ENCODE data around the gene MAP2K3. TPM values are rescaled to one million over a fixed set of nuclear protein-coding genes. Genes with fewer than 3 reads are reported as not detected.
"Not testable (repeated sequence)": the region's sequence is repeated elsewhere in the genome, so short reads cannot be mapped to it uniquely, and the experiment has no call there.

Gene MAP2K3
- total and polyA plus RNA-seq, 5 donors, result 29.6 to 61.2 (median 39.2) TPM

GRCh38 chr17:21339571-21339970 lies 55.1 kb downstream of the MAP2K3 start:
- WGBS, result 90% methylated on average over 11 of the region's 11 CpGs
- intact Hi-C loops (cut with DNase I); H3K27me3 ChIP-seq (ENCODE audit: control insufficient read depth, insufficient read depth); H3K27ac ChIP-seq (ENCODE audit: low read length); H3K4me3 ChIP-seq (ENCODE audit: low read length); H3K4me1 ChIP-seq (ENCODE audit: control insufficient read depth, insufficient read depth, low read length); ATAC-seq; H3K9me3 ChIP-seq (ENCODE audit: control insufficient read depth, low read length): not testable (repeated sequence)
- DNase-seq, result peak in 1 of 3 donors; percentile 11

GRCh38 chr17:21340407-21340806 lies 55.9 kb downstream of the MAP2K3 start:
- H3K27me3 ChIP-seq (ENCODE audit: control insufficient read depth, insufficient read depth); ATAC-seq; H3K4me1 ChIP-seq (ENCODE audit: control insufficient read depth, insufficient read depth, low read length); H3K4me3 ChIP-seq (ENCODE audit: low read length); DNase-seq; H3K27ac ChIP-seq (ENCODE audit: low read length); H3K9me3 ChIP-seq (ENCODE audit: control insufficient read depth, low read length); intact Hi-C loops (cut with DNase I): not testable (repeated sequence)
- 86% methylated on average over 6 of the region's 6 CpGs for WGBS

- DNase-seq; H3K27me3 ChIP-seq (ENCODE audit: control insufficient read depth, insufficient read depth); intact Hi-C loops (cut with DNase I); H3K4me1 ChIP-seq (ENCODE audit: control insufficient read depth, insufficient read depth, low read length); ATAC-seq; H3K4me3 ChIP-seq (ENCODE audit: low read length); H3K9me3 ChIP-seq (ENCODE audit: control insufficient read depth, low read length); H3K27ac ChIP-seq (ENCODE audit: low read length): not testable (repeated sequence)
- WGBS, result 74% methylated on average over 4 of the region's 4 CpGs
Observed at GRCh38 chr17:21341279-21341678, 56.8 kb downstream of the MAP2K3 start.

GRCh38 chr17:21341925-21342540 lies 57.5 kb downstream of the MAP2K3 start:
- H3K27me3 ChIP-seq (ENCODE audit: control insufficient read depth, insufficient read depth); H3K4me1 ChIP-seq (ENCODE audit: control insufficient read depth, insufficient read depth, low read length); H3K27ac ChIP-seq (ENCODE audit: low read length); H3K4me3 ChIP-seq (ENCODE audit: low read length); ATAC-seq; intact Hi-C loops (cut with DNase I); H3K9me3 ChIP-seq (ENCODE audit: control insufficient read depth, low read length); DNase-seq: not testable (repeated sequence)
- WGBS, result 80% methylated on average over 8 of the region's 8 CpGs

GRCh38 chr17:21343061-21343949 lies 58.8 kb downstream of the MAP2K3 start:
- 61% methylated on average over 10 of the region's 11 CpGs for WGBS
- intact Hi-C loops (cut with DNase I); H3K27me3 ChIP-seq (ENCODE audit: control insufficient read depth, insufficient read depth); ATAC-seq; H3K9me3 ChIP-seq (ENCODE audit: control insufficient read depth, low read length); H3K4me1 ChIP-seq (ENCODE audit: control insufficient read depth, insufficient read depth, low read length); H3K4me3 ChIP-seq (ENCODE audit: low read length); H3K27ac ChIP-seq (ENCODE audit: low read length): not testable (repeated sequence)
- DNase-seq, result peak in 1 of 3 donors; percentile 30

GRCh38 chr17:21344801-21345200 lies 60.3 kb downstream of the MAP2K3 start:
- ATAC-seq; H3K4me1 ChIP-seq (ENCODE audit: control insufficient read depth, insufficient read depth, low read length); H3K27me3 ChIP-seq (ENCODE audit: control insufficient read depth, insufficient read depth); DNase-seq; H3K27ac ChIP-seq (ENCODE audit: low read length); intact Hi-C loops (cut with DNase I); H3K9me3 ChIP-seq (ENCODE audit: control insufficient read depth, low read length); H3K4me3 ChIP-seq (ENCODE audit: low read length): not testable (repeated sequence)
- 71% methylated on average over 4 of the region's 4 CpGs for WGBS

GRCh38 chr17:21345236-21345635 lies 60.7 kb downstream of the MAP2K3 start:
- peak in 1 of 3 donors; percentile 57 for DNase-seq

GRCh38 chr17:21346107-21346506 lies 61.6 kb downstream of the MAP2K3 start:
- WGBS, result no CpG with 5 or more reads among the region's 2 CpGs
- H3K4me3 ChIP-seq (ENCODE audit: low read length); H3K9me3 ChIP-seq (ENCODE audit: control insufficient read depth, low read length); H3K27ac ChIP-seq (ENCODE audit: low read length); H3K27me3 ChIP-seq (ENCODE audit: control insufficient read depth, insufficient read depth); H3K4me1 ChIP-seq (ENCODE audit: control insufficient read depth, insufficient read depth, low read length); intact Hi-C loops (cut with DNase I); DNase-seq: not testable (repeated sequence)
- ATAC-seq, result peak; percentile 22 to 28

More at GRCh38 chr17:21345236-21345635, 60.7 kb downstream of the MAP2K3 start:
- Histone ChIP-seq H3K4me3 (ENCODE audit: low read length) (no peak overlapping the region), H3K27me3 (ENCODE audit: control insufficient read depth, insufficient read depth) (no peaks in the 10 kb centered on the region), H3K4me1 (ENCODE audit: control insufficient read depth, insufficient read depth, low read length) (peaks cover 5% of the 10 kb centered on the region), H3K27ac (ENCODE audit: low read length) (no peak overlapping the region), H3K9me3 (ENCODE audit: control insufficient read depth, low read length) (no peaks in the 10 kb centered on the region)
- intact Hi-C loops (cut with DNase I), result no loop called here
- WGBS, result 63% methylated on average over 10 of the region's 10 CpGs
- ATAC-seq, result no peak

GRCh38 chr17:21346651-21347250 lies 62.2 kb downstream of the MAP2K3 start:
- H3K9me3 ChIP-seq (ENCODE audit: control insufficient read depth, low read length); H3K4me3 ChIP-seq (ENCODE audit: low read length); intact Hi-C loops (cut with DNase I); H3K27me3 ChIP-seq (ENCODE audit: control insufficient read depth, insufficient read depth); H3K4me1 ChIP-seq (ENCODE audit: control insufficient read depth, insufficient read depth, low read length): not testable (repeated sequence)
- H3K27ac ChIP-seq (ENCODE audit: low read length), result peak overlapping the region; percentile 8
- ATAC-seq, result peak; percentile 77 to 84
- 33% methylated on average over 10 of the region's 10 CpGs for WGBS
- peak; percentile 81 to 91 (median 87) for DNase-seq

- H3K4me1 ChIP-seq (ENCODE audit: control insufficient read depth, insufficient read depth, low read length); H3K4me3 ChIP-seq (ENCODE audit: low read length); H3K27me3 ChIP-seq (ENCODE audit: control insufficient read depth, insufficient read depth); H3K27ac ChIP-seq (ENCODE audit: low read length); H3K9me3 ChIP-seq (ENCODE audit: control insufficient read depth, low read length); intact Hi-C loops (cut with DNase I); ATAC-seq: not testable (repeated sequence)
- WGBS, result 99% methylated on average over 6 of the region's 6 CpGs
- DNase-seq, result peak in 1 of 3 donors; percentile 16
Observed at GRCh38 chr17:21347660-21348059, 63.1 kb downstream of the MAP2K3 start.
